HepG2 (cell line): ENCODE data around the gene IFI30. TPM values are rescaled to one million over a fixed set of nuclear protein-coding genes. Genes with fewer than 3 reads are reported as not detected.

Experiments
- ATAC-seq: fragments of 200-7000 bp; cut with Tn5 transposase; 3 replicates; pipeline ENCODE4 v1.9.1; 2020; ENCODE audit warnings: mild to moderate bottlenecking, moderate library complexity
- BruUV-seq: library from RNA; stranded (reverse); fragments of 400-500 nt; replicated peaks from 2 replicates; lab custom pipeline; 2021; lab: Mats Ljungman, UMichigan
- CTCF ChIA-PET: fragments of 300-600 bp; formaldehyde crosslinking; extraction: SDS; loops from one replicate; lab custom pipeline; 2021; ENCODE audit warnings: low total read pairs, inconsistent platforms, low intra/inter-chr PET ratio; lab: Yijun Ruan, JAX
- POLR2A ChIA-PET: fragments of 350-600 bp; sonication (Branson Sonifier 250); formaldehyde crosslinking; loops from one replicate; lab custom pipeline; 2020; ENCODE audit warnings: antibody characterized with exemption, inconsistent platforms; lab: Yijun Ruan, JAX
- DNase-seq: peaks from one replicate; pipeline ENCODE4 v3.0.0-alpha.2; 2015; ENCODE audit warnings: low spot score
- FAIRE-seq: peaks from 3 replicates; lab custom pipeline; 2011; peaks lifted over from hg19 to GRCh38; lab: Jason Lieb, UNC
- H2AFZ ChIP-seq: one replicate; pipeline ENCODE4 v1.6.1; 2011; ENCODE audit warnings: low read length, inconsistent platforms
- H3K27ac ChIP-seq: fragments of 300-600 bp; 3 replicates; pipeline ENCODE4 v1.8.0; 2011; ENCODE audit warnings: mixed run types, mild to moderate bottlenecking, mixed read lengths, low read length, inconsistent platforms; ENCODE audit not compliant: insufficient read depth; ENCODE audit errors: extremely low read length
- H3K27me3 ChIP-seq, 2 experiments: fragments of 200-600 bp in 1 of 2; 2 replicates in 1 of 2; 3 replicates in 1 of 2; pipeline versions ENCODE4 v1.6.0 to v1.8.0; 2011; ENCODE audit warnings: low read length in 2 of 2, mild to moderate bottlenecking in 2 of 2, moderate library complexity in 2 of 2, inconsistent platforms in 1 of 2; ENCODE audit not compliant: insufficient read depth in 2 of 2, control insufficient read depth in 1 of 2
- H3K36me3 ChIP-seq, 2 experiments: fragments of 200-600 bp in 1 of 2; replicated peaks in 1 of 2; 2 replicates in 1 of 2; 3 replicates in 1 of 2; pipeline versions ENCODE4 v1.5.1 to v1.8.0; 2011; ENCODE audit warnings: low read length in 2 of 2, inconsistent platforms in 1 of 2; ENCODE audit not compliant: insufficient read depth in 2 of 2, control insufficient read depth in 1 of 2
- H3K4me1 ChIP-seq: 2 replicates; pipeline ENCODE4 v1.5.1; 2012; ENCODE audit warnings: low read length, inconsistent platforms; ENCODE audit not compliant: insufficient read depth
- H3K4me2 ChIP-seq: 2 replicates; pipeline ENCODE4 v1.6.0; 2011; ENCODE audit warnings: low read depth, low read length, inconsistent platforms
- H3K4me3 ChIP-seq, 3 experiments: fragments of 200-600 bp in 1 of 3; sonication (generic), shearing (Covaris generic) in 1 of 3; replicated peaks in 1 of 3; 2 replicates each; pipeline ENCODE4 v1.5.1; 2011 to 2016; ENCODE audit warnings: low read length in 3 of 3, inconsistent platforms in 2 of 3, low read depth in 2 of 3, mild to moderate bottlenecking in 2 of 3, control low read depth in 1 of 3, mixed read lengths in 1 of 3; ENCODE audit not compliant: insufficient read depth in 1 of 3
- H3K79me2 ChIP-seq: one replicate; pipeline ENCODE4 v1.6.1; 2011; ENCODE audit warnings: low read length, inconsistent platforms; ENCODE audit not compliant: insufficient read depth
- H3K9ac ChIP-seq: 2 replicates; pipeline ENCODE4 v1.6.0; 2011; ENCODE audit warnings: mild to moderate bottlenecking, low read depth, low read length, inconsistent platforms; ENCODE audit not compliant: insufficient read depth
- H3K9me3 ChIP-seq: 2 replicates; pipeline ENCODE4 v1.5.1; 2012; ENCODE audit warnings: mild to moderate bottlenecking, low read length
- H4K20me1 ChIP-seq: 2 replicates; pipeline ENCODE4 v1.6.0; 2011; ENCODE audit warnings: inconsistent platforms, mild to moderate bottlenecking, low read length, moderate library complexity; ENCODE audit not compliant: insufficient read depth
- AGO1 ChIP-seq: fragments of 200-400 bp; formaldehyde crosslinking; IDR thresholded peaks from 2 replicates; pipeline ENCODE4 v1.6.1; 2017; ENCODE audit warnings: mild to moderate bottlenecking, low read depth, low read length, moderate library complexity; ENCODE audit not compliant: poor library complexity, severe bottlenecking
- ATAD3A ChIP-seq: sonication (generic); formaldehyde crosslinking; IDR thresholded peaks from 2 replicates; pipeline ENCODE4 v1.4.0; 2020; ENCODE audit warnings: missing genetic modification reagents
- PHF20 ChIP-seq: sonication (generic); formaldehyde crosslinking; IDR thresholded peaks from 2 replicates; pipeline ENCODE4 v1.5.0; 2020; ENCODE audit warnings: mild to moderate bottlenecking, missing genetic modification reagents
- XRCC5 ChIP-seq: fragments of 200-400 bp; formaldehyde crosslinking; optimal IDR thresholded peaks from 2 replicates; pipeline ENCODE3; 2017; ENCODE audit warnings: mild to moderate bottlenecking, low read length
- ZEB1 ChIP-seq: IDR thresholded peaks from 2 replicates; pipeline ENCODE4 v1.6.1; 2012; ENCODE audit warnings: mild to moderate bottlenecking, low read depth, inconsistent platforms; ENCODE audit not compliant: insufficient replicate concordance
- ZFP41 ChIP-seq: sonication (generic); formaldehyde crosslinking; IDR thresholded peaks from 2 replicates; pipeline ENCODE4 v1.4.0; 2020; ENCODE audit warnings: mild to moderate bottlenecking, missing genetic modification reagents, borderline replicate concordance
- ZNF512 ChIP-seq: sonication (generic); formaldehyde crosslinking; IDR thresholded peaks from 2 replicates; pipeline ENCODE4 v1.4.0; 2020; ENCODE audit warnings: mild to moderate bottlenecking, missing genetic modification reagents
- WGBS: methylation state at CpG from one replicate; pipeline ENCODE4 v1.1.6; 2017; ENCODE audit warnings: low lambda C conversion rate; 5-methylcytosine and 5-hydroxymethylcytosine counted together
- in situ Hi-C: cut with HindIII; loops from 2 replicates; pipeline ENCODE4 v1.10.0; 2017; ENCODE audit warnings: low pct_unique_long_range_greater_than_20kb; ENCODE audit not compliant: extremely low pct_ligation_motif_present
- intact Hi-C: fragments of 100-400 bp; cut with micrococcal nuclease; formaldehyde crosslinking; loops from one replicate; pipeline ENCODE4 v1.10.0; 2022; ENCODE audit not compliant: unreplicated experiment
- polyA plus RNA-seq, 8 experiments: library from polyadenylated mRNA; depleted of rRNA in 3 of 8; stranded (reverse) in 7 of 8; unstranded in 1 of 8; fragments of >200 nt; fragmentation: Illumina TruSeq in 4 of 8; extraction: Trizol in 4 of 8; gene quantifications; 2 replicates each; pipeline versions ENCODE4 v1.2.1 to v1.2.3, GENCODE V29; 2011 to 2016; ENCODE audit warnings: low read depth in 4 of 8, missing spikeins in 1 of 8, mixed read lengths in 1 of 8; ENCODE audit not compliant: insufficient read depth in 1 of 8
- total RNA-seq, 5 experiments: library from RNA; depleted of rRNA; stranded (reverse); fragments of >200 nt; fragmentation: Illumina TruSeq; extraction: Trizol; gene quantifications; 2 replicates each; pipeline ENCODE4 v1.2.3, GENCODE V29; 2016; ENCODE audit warnings: low read depth in 1 of 5
- TF ChIP-seq, protein P1 (sequence below): sonication (generic); formaldehyde crosslinking; IDR thresholded peaks from 2 replicates; pipeline ENCODE4 v1.5.1; 2020; ENCODE audit warnings: mild to moderate bottlenecking, moderate library complexity, missing genetic modification reagents
- TF ChIP-seq, protein P2 (sequence below): sonication (generic); formaldehyde crosslinking; IDR thresholded peaks from 2 replicates; pipeline ENCODE4 v1.5.0; 2020; ENCODE audit warnings: mild to moderate bottlenecking, missing genetic modification reagents, borderline replicate concordance

Gene IFI30
- total and polyA plus RNA-seq, 2 of the 13 experiments (the other 11 are each of a cell fraction or from before 2014, with no cell fraction given) = 25.0 to 79.4 TPM

- Histone ChIP-seq H3K4me1 (peaks cover 1% of the 10 kb centered on the region), H3K4me3 (no peak overlapping the region), H2AFZ (no peak overlapping the region), H3K27me3 (no peaks in the 10 kb centered on the region; a peak in 1 of 5 replicates), H3K36me3 (peaks cover 17 to 46% of the 10 kb centered on the region in 2 experiments), H4K20me1 (no peaks in the 10 kb centered on the region), H3K27ac (no peak overlapping the region), H3K9me3 (no peaks in the 10 kb centered on the region), H3K9ac (no peak overlapping the region), H3K4me2 (no peak overlapping the region), H3K79me2 (no peaks in the 10 kb centered on the region)
- TF ChIP-seq ZFP41 (CRISPR knock-in tag) = no peak
- TF ChIP-seq, protein P1, sequence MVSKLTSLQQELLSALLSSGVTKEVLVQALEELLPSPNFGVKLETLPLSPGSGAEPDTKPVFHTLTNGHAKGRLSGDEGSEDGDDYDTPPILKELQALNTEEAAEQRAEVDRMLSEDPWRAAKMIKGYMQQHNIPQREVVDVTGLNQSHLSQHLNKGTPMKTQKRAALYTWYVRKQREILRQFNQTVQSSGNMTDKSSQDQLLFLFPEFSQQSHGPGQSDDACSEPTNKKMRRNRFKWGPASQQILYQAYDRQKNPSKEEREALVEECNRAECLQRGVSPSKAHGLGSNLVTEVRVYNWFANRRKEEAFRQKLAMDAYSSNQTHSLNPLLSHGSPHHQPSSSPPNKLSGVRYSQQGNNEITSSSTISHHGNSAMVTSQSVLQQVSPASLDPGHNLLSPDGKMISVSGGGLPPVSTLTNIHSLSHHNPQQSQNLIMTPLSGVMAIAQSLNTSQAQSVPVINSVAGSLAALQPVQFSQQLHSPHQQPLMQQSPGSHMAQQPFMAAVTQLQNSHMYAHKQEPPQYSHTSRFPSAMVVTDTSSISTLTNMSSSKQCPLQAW (CRISPR knock-in tag) = no peak
- ChIA-PET POLR2A (no interaction called here), CTCF (no interaction called here)
- intact Hi-C loops = no loop called here
- in situ Hi-C loops = no loop called here
- BruUV-seq = no TSS peak
- no peak for ATAC-seq
- no peak for FAIRE-seq
- WGBS = 95% methylated on average over 28 of the region's 28 CpGs
- no peak for DNase-seq
Measured at GRCh38 chr19:18144906-18145305, 28.7 kb upstream of the IFI30 start.

DNA sequence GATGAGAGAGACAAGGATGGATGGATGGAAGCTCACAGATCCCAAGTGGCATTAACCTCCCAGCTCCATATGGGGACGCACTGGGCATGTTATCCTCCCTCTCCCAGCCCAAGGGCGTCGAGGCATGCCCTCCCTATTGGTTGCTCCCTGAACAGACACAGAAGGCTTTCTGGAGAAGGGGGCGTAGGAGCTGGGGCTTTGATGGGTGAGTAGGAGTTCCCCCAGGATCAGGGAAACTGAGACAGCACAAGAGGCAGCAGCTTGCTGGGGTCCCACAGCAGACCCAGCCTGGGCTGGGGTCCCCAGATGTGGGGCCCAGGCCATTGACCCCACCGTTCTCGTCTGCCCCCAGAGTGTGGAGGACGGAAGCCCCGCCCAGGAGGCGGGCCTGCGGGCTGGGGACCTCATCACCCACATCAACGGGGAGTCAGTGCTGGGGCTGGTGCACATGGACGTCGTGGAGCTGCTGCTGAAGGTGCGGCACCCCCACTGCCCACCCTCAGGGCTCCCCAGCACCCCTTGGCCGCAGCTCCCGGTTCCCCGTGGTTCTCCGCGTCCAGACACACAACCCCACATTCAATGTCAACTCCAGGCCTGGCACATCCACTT, 28.1 kb upstream of the IFI30 start:
- no peaks in the 10 kb centered on the region; a peak in 1 of 5 replicates for H3K27me3 ChIP-seq
- H4K20me1 ChIP-seq = no peaks in the 10 kb centered on the region
- H3K9me3 ChIP-seq = no peaks in the 10 kb centered on the region
- ATAC-seq = no peak
- no TSS peak for BruUV-seq
- in situ Hi-C loops = no loop called here
- peaks cover 17 to 43% of the 10 kb centered on the region in 2 experiments for H3K36me3 ChIP-seq
- intact Hi-C loops = no loop called here
- POLR2A ChIA-PET = no interaction called here
- no peak for DNase-seq
- 100% methylated on average over 9 of the region's 19 CpGs for WGBS
- no peak for FAIRE-seq
- no peak overlapping the region for H3K4me3 ChIP-seq
- no peak overlapping the region for H3K4me2 ChIP-seq
- no peak overlapping the region for H3K9ac ChIP-seq
- H2AFZ ChIP-seq = no peak overlapping the region
- H3K27ac ChIP-seq = no peak overlapping the region
- no peaks in the 10 kb centered on the region for H3K79me2 ChIP-seq
- CTCF ChIA-PET = no interaction called here
- peaks cover 7% of the 10 kb centered on the region for H3K4me1 ChIP-seq
- TF ChIP-seq XRCC5 = no peak
- TF ChIP-seq ZNF512 (CRISPR knock-in tag) = no peak
- TF ChIP-seq PHF20 (CRISPR knock-in tag) = no peak
- no peak for TF ChIP-seq ATAD3A
- TF ChIP-seq ZEB1 = no peak
- no peak for TF ChIP-seq AGO1
- TF ChIP-seq, protein P2, sequence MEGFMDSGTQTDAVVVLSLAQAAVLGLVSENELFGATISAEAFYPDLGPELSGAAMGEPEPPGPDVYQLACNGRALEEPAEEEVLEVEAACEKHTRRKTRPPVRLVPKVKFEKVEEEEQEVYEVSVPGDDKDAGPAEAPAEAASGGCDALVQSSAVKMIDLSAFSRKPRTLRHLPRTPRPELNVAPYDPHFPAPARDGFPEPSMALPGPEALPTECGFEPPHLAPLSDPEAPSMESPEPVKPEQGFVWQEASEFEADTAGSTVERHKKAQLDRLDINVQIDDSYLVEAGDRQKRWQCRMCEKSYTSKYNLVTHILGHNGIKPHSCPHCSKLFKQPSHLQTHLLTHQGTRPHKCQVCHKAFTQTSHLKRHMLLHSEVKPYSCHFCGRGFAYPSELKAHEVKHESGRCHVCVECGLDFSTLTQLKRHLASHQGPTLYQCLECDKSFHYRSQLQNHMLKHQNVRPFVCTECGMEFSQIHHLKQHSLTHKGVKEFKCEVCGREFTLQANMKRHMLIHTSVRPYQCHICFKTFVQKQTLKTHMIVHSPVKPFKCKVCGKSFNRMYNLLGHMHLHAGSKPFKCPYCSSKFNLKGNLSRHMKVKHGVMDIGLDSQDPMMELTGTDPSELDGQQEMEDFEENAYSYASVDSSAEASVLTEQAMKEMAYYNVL = no peak
